HepG2 (cell line): ENCODE data around the gene ZNF653. TPM values are rescaled to one million over a fixed set of nuclear protein-coding genes. Genes with fewer than 3 reads are reported as not detected.
A peak's percentile ranks its signal among the peaks of the same experiment; 100 is the strongest.

Experiments
- BCL6 ChIP-seq: IDR thresholded peaks from 2 replicates; pipeline ENCODE4 v1.6.1; 2016; ENCODE audit warnings: missing genetic modification reagents, missing compliant biosample characterization
- FOXM1 ChIP-seq: sonication (generic); formaldehyde crosslinking; IDR thresholded peaks from 2 replicates; pipeline ENCODE4 v1.5.0; 2020; ENCODE audit warnings: missing genetic modification reagents
- ISX ChIP-seq: sonication (generic); formaldehyde crosslinking; conservative IDR thresholded peaks from 2 replicates; pipeline ENCODE4 v1.5.0; 2020; ENCODE audit warnings: missing genetic modification reagents
- KAT7 ChIP-seq: IDR thresholded peaks from 2 replicates; pipeline ENCODE4 v1.6.1; 2018; ENCODE audit warnings: borderline replicate concordance, missing compliant biosample characterization
- MLLT10 ChIP-seq: sonication (generic); formaldehyde crosslinking; IDR thresholded peaks from 2 replicates; pipeline ENCODE4 v1.4.0; 2020; ENCODE audit warnings: missing genetic modification reagents
- NONO ChIP-seq, 2 experiments: fragments of 450-650 bp in 1 of 2; sonication (generic) in 1 of 2; formaldehyde crosslinking in 1 of 2; IDR thresholded peaks in 1 of 2; conservative IDR thresholded peaks in 1 of 2; 2 replicates each; pipeline versions ENCODE4 v1.6.1 to v1.8.0; 2017 to 2022; ENCODE audit warnings: mild to moderate bottlenecking in 1 of 2, missing genetic modification reagents in 1 of 2, moderate library complexity in 1 of 2
- PTBP1 ChIP-seq: fragments of 200-400 bp; formaldehyde crosslinking; IDR thresholded peaks from 2 replicates; pipeline ENCODE4 v1.6.1; 2018; ENCODE audit warnings: low read length, low read depth; ENCODE audit not compliant: poor library complexity, severe bottlenecking
- SRSF9 ChIP-seq: fragments of 200-400 bp; formaldehyde crosslinking; IDR thresholded peaks from 2 replicates; pipeline ENCODE4 v1.6.1; 2018; ENCODE audit warnings: borderline replicate concordance, mild to moderate bottlenecking, low read depth, low read length; ENCODE audit not compliant: insufficient read depth, poor library complexity, severe bottlenecking
- ZFP37 ChIP-seq: sonication (generic); formaldehyde crosslinking; IDR thresholded peaks from 2 replicates; pipeline ENCODE4 v1.4.0; 2020; ENCODE audit warnings: missing genetic modification reagents, borderline replicate concordance
- ZNF383 ChIP-seq: sonication (generic); formaldehyde crosslinking; IDR thresholded peaks from 2 replicates; pipeline ENCODE4 v1.4.0; 2020; ENCODE audit warnings: missing genetic modification reagents, mild to moderate bottlenecking, borderline replicate concordance
- ZNF432 ChIP-seq: sonication (generic); formaldehyde crosslinking; IDR thresholded peaks from 2 replicates; pipeline ENCODE4 v1.5.0; 2020; ENCODE audit warnings: missing genetic modification reagents, mild to moderate bottlenecking, borderline replicate concordance
- ZNF546 ChIP-seq: sonication (generic); formaldehyde crosslinking; conservative IDR thresholded peaks from 2 replicates; pipeline ENCODE4 v1.8.1; 2023; ENCODE audit warnings: mild to moderate bottlenecking, missing genetic modification reagents
- ZNF777 ChIP-seq: sonication (generic); formaldehyde crosslinking; IDR thresholded peaks from 2 replicates; pipeline ENCODE4 v1.4.0; 2020; ENCODE audit warnings: missing genetic modification reagents
- polyA plus RNA-seq, 8 experiments: library from polyadenylated mRNA; depleted of rRNA in 3 of 8; stranded (reverse) in 7 of 8; unstranded in 1 of 8; fragments of >200 nt; fragmentation: Illumina TruSeq in 4 of 8; extraction: Trizol in 4 of 8; gene quantifications; 2 replicates each; pipeline versions ENCODE4 v1.2.1 to v1.2.3, GENCODE V29; 2011 to 2016; ENCODE audit warnings: low read depth in 4 of 8, missing spikeins in 1 of 8, mixed read lengths in 1 of 8; ENCODE audit not compliant: insufficient read depth in 1 of 8
- total RNA-seq, 5 experiments: library from RNA; depleted of rRNA; stranded (reverse); fragments of >200 nt; fragmentation: Illumina TruSeq; extraction: Trizol; gene quantifications; 2 replicates each; pipeline ENCODE4 v1.2.3, GENCODE V29; 2016; ENCODE audit warnings: low read depth in 1 of 5
- TF ChIP-seq, protein P1 (sequence below), 2 experiments: sonication (generic) in 1 of 2; formaldehyde crosslinking in 1 of 2; IDR thresholded peaks; 2 replicates each; pipeline versions ENCODE4 v1.5.1 to v1.6.1; 2011 to 2020; ENCODE audit warnings: borderline replicate concordance in 1 of 2, low read depth in 1 of 2, low read length in 1 of 2, mild to moderate bottlenecking in 1 of 2, missing genetic modification reagents in 1 of 2, moderate library complexity in 1 of 2
- TF ChIP-seq, protein P2 (sequence below): sonication (generic); formaldehyde crosslinking; IDR thresholded peaks from 2 replicates; pipeline ENCODE4 v1.8.0; 2022; ENCODE audit warnings: missing genetic modification reagents, mild to moderate bottlenecking, borderline replicate concordance
- TF ChIP-seq, protein P3 (sequence below): sonication (generic); formaldehyde crosslinking; IDR thresholded peaks from 2 replicates; pipeline ENCODE4 v1.8.1; 2023; ENCODE audit warnings: mild to moderate bottlenecking, missing genetic modification reagents
- TF ChIP-seq, protein P4 (sequence below): sonication (generic); formaldehyde crosslinking; IDR thresholded peaks from 2 replicates; pipeline ENCODE4 v1.8.0; 2023; ENCODE audit warnings: mild to moderate bottlenecking, missing genetic modification reagents
- TF ChIP-seq, protein P5 (sequence below): sonication (generic); formaldehyde crosslinking; conservative IDR thresholded peaks from 2 replicates; pipeline ENCODE4 v1.4.0; 2020; ENCODE audit warnings: missing genetic modification reagents
- TF ChIP-seq, protein P6 (sequence below): sonication (generic); formaldehyde crosslinking; IDR thresholded peaks from 2 replicates; pipeline ENCODE4 v1.8.1; 2023; ENCODE audit warnings: missing genetic modification reagents, mild to moderate bottlenecking, borderline replicate concordance

ZNF653 gene
- total and polyA plus RNA-seq, 2 of the 13 experiments (the other 11 are each of a cell fraction or from before 2014, with no cell fraction given) = 4.7 to 7.1 TPM

DNA sequence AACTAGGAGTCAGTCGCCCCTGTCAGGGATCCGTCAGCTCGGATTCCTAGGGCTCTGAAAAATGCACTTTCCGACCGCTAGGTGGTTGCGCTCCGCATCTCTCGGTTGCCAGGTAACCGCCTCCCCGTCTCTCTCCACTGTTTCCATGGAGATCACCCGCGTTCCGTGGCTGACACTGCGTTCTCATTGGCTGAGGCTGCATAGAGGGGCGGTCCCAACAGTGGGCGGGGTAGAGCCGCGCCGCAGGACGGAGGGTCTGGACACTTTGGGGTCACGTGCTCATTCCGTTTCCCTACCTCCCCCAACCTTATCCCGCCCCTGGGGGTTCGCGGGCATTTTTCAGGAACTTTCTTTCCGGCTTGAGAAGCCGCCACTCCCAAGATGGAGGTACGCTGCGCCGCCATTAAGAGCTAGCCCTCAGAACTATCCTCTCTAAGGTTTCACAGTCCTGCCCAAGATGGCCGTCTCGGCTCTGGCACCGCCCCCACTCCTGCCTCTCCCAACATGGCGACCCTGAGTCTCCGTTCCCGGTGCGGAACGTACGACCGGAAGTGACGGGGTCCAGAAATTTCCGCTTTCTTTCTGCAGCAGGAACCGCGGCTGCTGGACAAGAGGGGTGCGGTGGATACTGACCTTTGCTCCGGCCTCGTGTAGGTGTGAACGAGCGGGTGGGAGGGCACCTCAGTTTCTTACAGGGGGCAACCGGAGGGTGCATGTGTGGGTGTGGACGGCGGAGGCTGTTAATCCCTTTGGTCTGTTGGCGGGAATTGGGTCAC lies 70.4 kb downstream of the ZNF653 start, which contains the start of the genes ODAD3 and PRKCSH (continued):
- TF ChIP-seq BCL6 (peak; percentile 63), NONO (IDR thresholded peaks at IDR 0.05) (no peak), NONO (CRISPR knock-in tag; conservative IDR thresholded peaks at IDR 0.05) (peak; percentile 91), ZFP37 (CRISPR knock-in tag) (no peak; the same call in 1 of the 2 replicates), FOXM1 (CRISPR knock-in tag) (no peak; the same call in 1 of the 2 replicates), ISX (no peak), PTBP1 (no peak), MLLT10 (CRISPR knock-in tag) (no peak), ZNF383 (CRISPR knock-in tag) (no peak), ZNF546 (CRISPR knock-in tag) (no peak; the same call in 1 of the 2 replicates), ZNF777 (CRISPR knock-in tag) (peak; percentile 38; the same call in 1 of the 2 replicates), ZNF432 (no peak), SRSF9 (no peak), KAT7 (CRISPR knock-in tag) (0 out of 2 replicates have a peak, but pooled peaks have one; percentile 28)
- TF ChIP-seq, protein P1, sequence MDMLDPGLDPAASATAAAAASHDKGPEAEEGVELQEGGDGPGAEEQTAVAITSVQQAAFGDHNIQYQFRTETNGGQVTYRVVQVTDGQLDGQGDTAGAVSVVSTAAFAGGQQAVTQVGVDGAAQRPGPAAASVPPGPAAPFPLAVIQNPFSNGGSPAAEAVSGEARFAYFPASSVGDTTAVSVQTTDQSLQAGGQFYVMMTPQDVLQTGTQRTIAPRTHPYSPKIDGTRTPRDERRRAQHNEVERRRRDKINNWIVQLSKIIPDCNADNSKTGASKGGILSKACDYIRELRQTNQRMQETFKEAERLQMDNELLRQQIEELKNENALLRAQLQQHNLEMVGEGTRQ (IDR thresholded peaks at IDR 0.05; ENCODE audit: low read depth, low read length) = peak; percentile 90
- TF ChIP-seq, protein P1 (CRISPR knock-in tag; IDR thresholded peaks at IDR 0.05; ENCODE audit: borderline replicate concordance) = peak; percentile 98
- TF ChIP-seq, protein P2, sequence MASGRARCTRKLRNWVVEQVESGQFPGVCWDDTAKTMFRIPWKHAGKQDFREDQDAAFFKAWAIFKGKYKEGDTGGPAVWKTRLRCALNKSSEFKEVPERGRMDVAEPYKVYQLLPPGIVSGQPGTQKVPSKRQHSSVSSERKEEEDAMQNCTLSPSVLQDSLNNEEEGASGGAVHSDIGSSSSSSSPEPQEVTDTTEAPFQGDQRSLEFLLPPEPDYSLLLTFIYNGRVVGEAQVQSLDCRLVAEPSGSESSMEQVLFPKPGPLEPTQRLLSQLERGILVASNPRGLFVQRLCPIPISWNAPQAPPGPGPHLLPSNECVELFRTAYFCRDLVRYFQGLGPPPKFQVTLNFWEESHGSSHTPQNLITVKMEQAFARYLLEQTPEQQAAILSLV (CRISPR knock-in tag) = peak; percentile 94; the same call in 1 of the 2 replicates
- TF ChIP-seq, protein P3, sequence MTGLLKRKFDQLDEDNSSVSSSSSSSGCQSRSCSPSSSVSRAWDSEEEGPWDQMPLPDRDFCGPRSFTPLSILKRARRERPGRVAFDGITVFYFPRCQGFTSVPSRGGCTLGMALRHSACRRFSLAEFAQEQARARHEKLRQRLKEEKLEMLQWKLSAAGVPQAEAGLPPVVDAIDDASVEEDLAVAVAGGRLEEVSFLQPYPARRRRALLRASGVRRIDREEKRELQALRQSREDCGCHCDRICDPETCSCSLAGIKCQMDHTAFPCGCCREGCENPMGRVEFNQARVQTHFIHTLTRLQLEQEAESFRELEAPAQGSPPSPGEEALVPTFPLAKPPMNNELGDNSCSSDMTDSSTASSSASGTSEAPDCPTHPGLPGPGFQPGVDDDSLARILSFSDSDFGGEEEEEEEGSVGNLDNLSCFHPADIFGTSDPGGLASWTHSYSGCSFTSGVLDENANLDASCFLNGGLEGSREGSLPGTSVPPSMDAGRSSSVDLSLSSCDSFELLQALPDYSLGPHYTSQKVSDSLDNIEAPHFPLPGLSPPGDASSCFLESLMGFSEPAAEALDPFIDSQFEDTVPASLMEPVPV (CRISPR knock-in tag) = no peak
- TF ChIP-seq, protein P4, sequence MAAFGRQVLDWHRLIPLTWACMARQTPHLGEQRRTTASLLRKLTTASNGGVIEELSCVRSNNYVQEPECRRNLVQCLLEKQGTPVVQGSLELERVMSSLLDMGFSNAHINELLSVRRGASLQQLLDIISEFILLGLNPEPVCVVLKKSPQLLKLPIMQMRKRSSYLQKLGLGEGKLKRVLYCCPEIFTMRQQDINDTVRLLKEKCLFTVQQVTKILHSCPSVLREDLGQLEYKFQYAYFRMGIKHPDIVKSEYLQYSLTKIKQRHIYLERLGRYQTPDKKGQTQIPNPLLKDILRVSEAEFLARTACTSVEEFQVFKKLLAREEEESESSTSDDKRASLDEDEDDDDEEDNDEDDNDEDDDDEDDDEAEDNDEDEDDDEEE (CRISPR knock-in tag) = peak; percentile 92; the same call in 1 of the 2 replicates
- TF ChIP-seq, protein P5, sequence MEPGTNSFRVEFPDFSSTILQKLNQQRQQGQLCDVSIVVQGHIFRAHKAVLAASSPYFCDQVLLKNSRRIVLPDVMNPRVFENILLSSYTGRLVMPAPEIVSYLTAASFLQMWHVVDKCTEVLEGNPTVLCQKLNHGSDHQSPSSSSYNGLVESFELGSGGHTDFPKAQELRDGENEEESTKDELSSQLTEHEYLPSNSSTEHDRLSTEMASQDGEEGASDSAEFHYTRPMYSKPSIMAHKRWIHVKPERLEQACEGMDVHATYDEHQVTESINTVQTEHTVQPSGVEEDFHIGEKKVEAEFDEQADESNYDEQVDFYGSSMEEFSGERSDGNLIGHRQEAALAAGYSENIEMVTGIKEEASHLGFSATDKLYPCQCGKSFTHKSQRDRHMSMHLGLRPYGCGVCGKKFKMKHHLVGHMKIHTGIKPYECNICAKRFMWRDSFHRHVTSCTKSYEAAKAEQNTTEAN (CRISPR knock-in tag) = peak; percentile 50; the same call in 1 of the 2 replicates
- TF ChIP-seq, protein P6, sequence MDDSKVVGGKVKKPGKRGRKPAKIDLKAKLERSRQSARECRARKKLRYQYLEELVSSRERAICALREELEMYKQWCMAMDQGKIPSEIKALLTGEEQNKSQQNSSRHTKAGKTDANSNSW (CRISPR knock-in tag) = 0 out of 2 replicates have a peak, but pooled peaks have one; percentile 48
